ENCODE data around the gene ZSCAN30. TPM values are rescaled to one million over a fixed set of nuclear protein-coding genes. Genes with fewer than 3 reads are reported as not detected.

Gene ZSCAN30
- total and polyA plus RNA-seq, 2 of the 13 experiments (the other 11 are each of a cell fraction or from before 2014, with no cell fraction given), result 7.4 to 7.7 TPM

- no peak for TF ChIP-seq SMC3 (IDR thresholded peaks at IDR 0.05; ENCODE audit: low read length)
- TF ChIP-seq MXI1 (IDR thresholded peaks at IDR 0.05; ENCODE audit: borderline replicate concordance, low read depth, low read length), result no peak; the same call in 2 of the 3 replicates
- no peak for TF ChIP-seq ZBTB3 (CRISPR knock-in tag; IDR thresholded peaks at IDR 0.05; ENCODE audit: borderline replicate concordance, low read depth)
- peak; percentile 90 for TF ChIP-seq ZNF431 (CRISPR knock-in tag; IDR thresholded peaks at IDR 0.05; ENCODE audit: borderline replicate concordance, low read depth)
- peak; percentile 62; the same call in 1 of the 2 replicates for TF ChIP-seq MED1 (CRISPR knock-in tag; IDR thresholded peaks at IDR 0.05)
- no peak for TF ChIP-seq MBNL3 (CRISPR knock-in tag; conservative IDR thresholded peaks at IDR 0.05)
- no peak for TF ChIP-seq HNRNPUL1 (IDR thresholded peaks at IDR 0.05; ENCODE audit: low read depth, low read length)
- TF ChIP-seq FOXO4 (CRISPR knock-in tag; conservative IDR thresholded peaks at IDR 0.05), result 0 out of 2 replicates have a peak, but pooled peaks have one; percentile 86
- TF ChIP-seq MIER2 (CRISPR knock-in tag; IDR thresholded peaks at IDR 0.05), result no peak; the same call in 1 of the 2 replicates
- no peak for TF ChIP-seq IKZF1 (IDR thresholded peaks at IDR 0.05)
- TF ChIP-seq IRX3 (CRISPR knock-in tag; IDR thresholded peaks at IDR 0.05; ENCODE audit: borderline replicate concordance, low read depth), result no peak
- TF ChIP-seq DMAP1 (CRISPR knock-in tag; IDR thresholded peaks at IDR 0.05), result peak; percentile 87
- no peak for TF ChIP-seq FOXM1 (CRISPR knock-in tag; IDR thresholded peaks at IDR 0.05)
- TF ChIP-seq SPEN (CRISPR knock-in tag; IDR thresholded peaks at IDR 0.05; ENCODE audit: low read depth), result peak; percentile 97
- TF ChIP-seq MLLT10 (CRISPR knock-in tag; IDR thresholded peaks at IDR 0.05), result no peak
- TF ChIP-seq ZNF446 (CRISPR knock-in tag; IDR thresholded peaks at IDR 0.05), result peak; percentile 98
- TF ChIP-seq NR2F6 (IDR thresholded peaks at IDR 0.05), result no peak
- TF ChIP-seq NR2F6 (CRISPR knock-in tag; IDR thresholded peaks at IDR 0.05), result peak; percentile 27; the same call in 1 of the 2 replicates
- TF ChIP-seq FOXC1 (CRISPR knock-in tag; IDR thresholded peaks at IDR 0.05; ENCODE audit: borderline replicate concordance), result peak; percentile 97
- no peak for TF ChIP-seq NR2F1 (CRISPR knock-in tag; IDR thresholded peaks at IDR 0.05)
- peak; percentile 74 for TF ChIP-seq ELF1 (CRISPR knock-in tag; IDR thresholded peaks at IDR 0.05)
- TF ChIP-seq BRF2 (CRISPR knock-in tag; IDR thresholded peaks at IDR 0.05), result 0 out of 2 replicates have a peak, but pooled peaks have one; percentile 55
- no peak for TF ChIP-seq HNRNPK (IDR thresholded peaks at IDR 0.05; ENCODE audit: low read depth, low read length, poor library complexity, severe bottlenecking)
- TF ChIP-seq ZMAT5 (CRISPR knock-in tag; IDR thresholded peaks at IDR 0.05; ENCODE audit: borderline replicate concordance, low read depth), result peak; percentile 63; the same call in 1 of the 2 replicates
- TF ChIP-seq ZNF512 (CRISPR knock-in tag; IDR thresholded peaks at IDR 0.05), result no peak
Measured at GRCh38 chr18:35290094-35290735, at the start of gene ZSCAN30 (continued).

Data from HepG2 (cell line).